ENCODE data around the gene USHBP1.

GRCh38 chr19:17279436-17279835, 14.9 kb upstream of the USHBP1 start:
- TF ChIP-seq CTCF (IDR thresholded peaks at IDR 0.05; ENCODE audit: low read length) (no peak), EZH2 (IDR thresholded peaks at IDR 0.05; ENCODE audit: borderline replicate concordance, low read length) (no peak)

Data from OCI-LY1 (cell line).